Breast epithelium (tissue), 4 donors: ENCODE measurements around the gene TIMM44. TPM values are rescaled to one million over a fixed set of nuclear protein-coding genes. Genes with fewer than 3 reads are reported as not detected.

Experiments used
- DNase-seq, 2 donors: peaks; one replicate each; pipeline ENCODE4 v3.0.0-alpha.2; 2019; ENCODE audit warnings: low spot score in 2 of 2
- H3K27ac ChIP-seq, 2 donors: fragments of 200-600 bp; sonication (generic) in 1 of 2; one replicate each; pipeline ENCODE4 v1.5.1; 2016 to 2019; ENCODE audit warnings: mild to moderate bottlenecking in 1 of 2
- H3K27me3 ChIP-seq, 2 donors: fragments of 200-600 bp; sonication (generic) in 1 of 2; one replicate each; pipeline versions ENCODE4 v1.5.1 to v1.6.0; 2017 to 2019; ENCODE audit warnings: control low read depth in 1 of 2, mild to moderate bottlenecking in 1 of 2
- H3K36me3 ChIP-seq: fragments of 200-600 bp; one replicate; pipeline ENCODE4 v1.5.1; 2019
- H3K4me1 ChIP-seq, 2 donors: fragments of 200-600 bp; sonication (generic); one replicate each; pipeline ENCODE4 v1.5.1; 2016 to 2019; ENCODE audit warnings: control low read depth in 1 of 2
- H3K4me3 ChIP-seq, 3 donors: fragments of 200-600 bp; sonication (generic); 1 replicate in 2 of 3; 2 replicates in 1 of 3; pipeline ENCODE4 v1.5.1; 2016 to 2019; ENCODE audit warnings: mild to moderate bottlenecking in 3 of 3, moderate library complexity in 2 of 3
- H3K9me3 ChIP-seq, 2 donors: fragments of 200-600 bp; sonication (generic) in 1 of 2; one replicate each; pipeline ENCODE4 v1.5.1; 2016 to 2019; ENCODE audit warnings: control low read depth in 1 of 2
- POLR2A ChIP-seq: fragments of 450-650 bp; IDR thresholded peaks from one replicate; pipeline ENCODE4 v1.6.1; 2016; ENCODE audit warnings: antibody characterized with exemption, mild to moderate bottlenecking, moderate library complexity
- POLR2AphosphoS5 ChIP-seq, 3 donors: sonication (generic); formaldehyde crosslinking; IDR thresholded peaks; one replicate each; pipeline ENCODE4 v1.6.1; 2017; ENCODE audit warnings: antibody characterized with exemption in 3 of 3
- intact Hi-C: fragments of 100-400 bp; cut with DNase I; formaldehyde crosslinking; loops from one replicate; pipeline ENCODE4 v1.15.1; 2023; ENCODE audit warnings: low total_unique reads
- total RNA-seq, 3 donors: library from RNA; depleted of rRNA; stranded (reverse); fragments of >200 nt; gene quantifications; one replicate each; pipeline ENCODE4 v1.1.0, GENCODE V29; 2016
- TF ChIP-seq, protein P1 (sequence below), 3 donors: fragments of 450-650 bp; IDR thresholded peaks; one replicate each; pipeline ENCODE4 v1.5.1; 2016 to 2017; ENCODE audit warnings: antibody characterized with exemption in 3 of 3, mild to moderate bottlenecking in 3 of 3, moderate library complexity in 3 of 3

The TIMM44 gene
- total RNA-seq, 3 donors from 2014 or later: 29.3 to 59.6 (median 57.8) TPM

DNA sequence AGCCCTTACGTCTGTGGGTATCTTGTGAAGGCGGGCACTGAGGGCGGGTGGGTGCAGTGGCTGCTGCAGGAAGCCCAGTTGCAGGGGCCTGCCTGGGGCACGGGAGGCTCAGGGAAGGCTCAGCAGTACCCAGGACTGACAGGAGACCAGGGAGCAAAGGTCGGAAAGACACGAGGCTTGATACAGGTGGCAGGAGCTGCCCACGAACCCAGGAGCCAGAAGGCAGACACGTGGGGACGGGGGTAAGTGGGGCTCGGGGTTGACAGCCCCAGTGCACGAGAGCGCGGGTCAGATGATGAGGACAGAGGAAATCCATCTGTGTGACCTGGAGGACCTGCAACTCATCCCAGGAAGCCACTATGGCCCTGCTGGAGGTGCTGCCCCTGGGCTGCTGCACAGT, 36.7 kb upstream of the TIMM44 start:
- no peaks in the 10 kb centered on the region for H3K27me3 ChIP-seq
- no peak overlapping the region for H3K4me3 ChIP-seq
- intact Hi-C loops: no loop called here
- DNase-seq: no peak
- peaks cover 6% of the 10 kb centered on the region for H3K36me3 ChIP-seq
- no peaks in the 10 kb centered on the region for H3K9me3 ChIP-seq
- TF ChIP-seq POLR2AphosphoS5 (IDR thresholded peaks at IDR 0.05) (no peak), POLR2A (no peak)
- TF ChIP-seq, protein P1, sequence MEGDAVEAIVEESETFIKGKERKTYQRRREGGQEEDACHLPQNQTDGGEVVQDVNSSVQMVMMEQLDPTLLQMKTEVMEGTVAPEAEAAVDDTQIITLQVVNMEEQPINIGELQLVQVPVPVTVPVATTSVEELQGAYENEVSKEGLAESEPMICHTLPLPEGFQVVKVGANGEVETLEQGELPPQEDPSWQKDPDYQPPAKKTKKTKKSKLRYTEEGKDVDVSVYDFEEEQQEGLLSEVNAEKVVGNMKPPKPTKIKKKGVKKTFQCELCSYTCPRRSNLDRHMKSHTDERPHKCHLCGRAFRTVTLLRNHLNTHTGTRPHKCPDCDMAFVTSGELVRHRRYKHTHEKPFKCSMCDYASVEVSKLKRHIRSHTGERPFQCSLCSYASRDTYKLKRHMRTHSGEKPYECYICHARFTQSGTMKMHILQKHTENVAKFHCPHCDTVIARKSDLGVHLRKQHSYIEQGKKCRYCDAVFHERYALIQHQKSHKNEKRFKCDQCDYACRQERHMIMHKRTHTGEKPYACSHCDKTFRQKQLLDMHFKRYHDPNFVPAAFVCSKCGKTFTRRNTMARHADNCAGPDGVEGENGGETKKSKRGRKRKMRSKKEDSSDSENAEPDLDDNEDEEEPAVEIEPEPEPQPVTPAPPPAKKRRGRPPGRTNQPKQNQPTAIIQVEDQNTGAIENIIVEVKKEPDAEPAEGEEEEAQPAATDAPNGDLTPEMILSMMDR (IDR thresholded peaks at IDR 0.05): no peak
- H3K27ac ChIP-seq: no peak overlapping the region
- no peaks in the 10 kb centered on the region for H3K4me1 ChIP-seq

DNA sequence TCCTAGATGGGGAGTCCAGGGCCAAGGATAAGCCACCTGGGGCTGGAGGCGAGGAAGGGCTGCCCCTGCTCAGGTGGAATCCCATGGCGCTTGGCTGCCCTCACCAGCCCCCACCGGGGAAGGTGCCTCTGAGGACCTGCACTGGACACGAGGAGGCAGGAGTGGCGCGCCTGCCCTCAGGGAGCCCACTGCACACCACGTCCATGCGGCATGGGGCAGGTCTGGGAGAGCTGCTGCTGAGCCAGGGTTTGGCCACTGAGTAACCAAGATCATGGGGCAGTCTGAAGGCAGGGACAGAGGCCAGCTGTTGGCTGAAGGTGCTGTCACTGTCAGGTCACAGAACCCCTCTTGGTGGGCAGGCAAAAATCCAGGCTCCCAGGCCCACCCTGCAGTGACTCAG, 36.1 kb upstream of the TIMM44 start:
- Histone ChIP-seq H3K27ac (no peak overlapping the region), H3K36me3 (peaks cover 6% of the 10 kb centered on the region), H3K4me3 (no peak overlapping the region), H3K4me1 (no peaks in the 10 kb centered on the region), H3K27me3 (no peaks in the 10 kb centered on the region), H3K9me3 (no peaks in the 10 kb centered on the region)
- TF ChIP-seq POLR2A (no peak), POLR2AphosphoS5 (IDR thresholded peaks at IDR 0.05) (no peak)
- TF ChIP-seq, protein P1 (IDR thresholded peaks at IDR 0.05): no peak
- DNase-seq: no peak
- intact Hi-C loops: no loop called here

GRCh38 chr19:7979011-7979410, 35.5 kb upstream of the TIMM44 start:
- no peaks in the 10 kb centered on the region for H3K9me3 ChIP-seq
- H3K4me1 ChIP-seq: no peaks in the 10 kb centered on the region
- H3K27ac ChIP-seq: no peak overlapping the region
- TF ChIP-seq, protein P1 (IDR thresholded peaks at IDR 0.05): no peak
- intact Hi-C loops: no loop called here
- no peaks in the 10 kb centered on the region for H3K27me3 ChIP-seq
- no peak overlapping the region for H3K4me3 ChIP-seq
- peaks cover 6% of the 10 kb centered on the region for H3K36me3 ChIP-seq
- no peak for DNase-seq

- no peaks in the 10 kb centered on the region for H3K27me3 ChIP-seq
- peaks cover 6% of the 10 kb centered on the region for H3K36me3 ChIP-seq
- H3K27ac ChIP-seq: no peak overlapping the region
- intact Hi-C loops: no loop called here
- H3K4me3 ChIP-seq: no peak overlapping the region
- no peaks in the 10 kb centered on the region for H3K9me3 ChIP-seq
- DNase-seq: no peak
- no peak for TF ChIP-seq POLR2AphosphoS5 (IDR thresholded peaks at IDR 0.05)
- no peak for TF ChIP-seq POLR2A
- TF ChIP-seq, protein P1 (IDR thresholded peaks at IDR 0.05): no peak
- no peaks in the 10 kb centered on the region for H3K4me1 ChIP-seq
Measured at GRCh38 chr19:7978179-7978825, 34.8 kb upstream of the TIMM44 start.

GRCh38 chr19:7977723-7978040, 34.2 kb upstream of the TIMM44 start:
- Histone ChIP-seq H3K4me3 (no peak overlapping the region), H3K36me3 (peaks cover 6% of the 10 kb centered on the region), H3K4me1 (no peaks in the 10 kb centered on the region), H3K27me3 (no peaks in the 10 kb centered on the region), H3K27ac (no peak overlapping the region), H3K9me3 (no peaks in the 10 kb centered on the region)
- intact Hi-C loops: no loop called here
- DNase-seq: no peak
- TF ChIP-seq POLR2A (no peak), POLR2AphosphoS5 (IDR thresholded peaks at IDR 0.05) (no peak)
- TF ChIP-seq, protein P1 (IDR thresholded peaks at IDR 0.05): no peak
